ENCODE data around the gene GFAP. TPM values are rescaled to one million over a fixed set of nuclear protein-coding genes. Genes with fewer than 3 reads are reported as not detected.

Gene GFAP
- polyA plus RNA-seq, 1 of the 3 experiments (the other 2 are of a cell fraction) = 0.48 TPM

DNA sequence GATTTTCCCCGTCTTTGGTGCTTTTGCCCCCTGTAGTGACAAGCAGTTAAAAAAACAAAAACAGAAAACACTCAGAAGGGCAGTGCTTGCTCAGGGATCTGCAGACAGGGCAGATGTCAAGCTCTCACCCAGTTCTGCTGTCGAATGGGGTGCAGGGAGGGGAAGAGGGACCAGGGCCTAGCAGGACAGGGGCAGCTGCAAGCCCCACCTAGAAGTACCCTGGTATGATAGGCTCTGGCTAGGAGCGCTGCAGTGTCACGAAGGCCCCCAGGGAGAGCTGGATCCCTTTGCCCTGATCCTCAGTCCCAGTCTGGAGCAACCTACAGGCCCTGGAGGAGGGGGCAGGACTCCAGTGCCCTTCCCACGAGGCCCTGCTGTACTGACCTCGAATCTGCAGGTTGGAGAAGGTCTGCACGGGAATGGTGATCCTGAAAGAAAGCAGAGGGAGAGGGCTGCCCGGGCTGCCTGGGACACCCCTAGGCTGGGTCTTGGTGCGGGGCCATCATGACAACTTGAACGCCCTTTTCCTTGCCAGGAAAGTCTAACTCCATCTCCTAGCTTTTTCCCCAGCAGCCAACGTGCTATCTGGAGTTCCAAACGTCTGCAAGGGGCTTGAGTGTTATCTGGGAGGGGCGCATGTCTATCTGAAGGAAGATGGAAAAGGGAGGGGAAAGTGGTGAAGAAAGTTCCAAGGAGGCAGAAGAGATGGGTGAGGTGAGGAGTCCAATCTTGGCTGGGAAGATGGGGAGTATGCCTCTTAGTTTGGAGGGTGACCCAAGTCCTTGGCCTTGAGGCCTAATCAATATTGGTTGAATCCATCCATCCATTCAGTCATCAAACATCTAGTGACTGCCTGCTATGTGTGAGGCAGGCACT, 4.8 kb downstream of the GFAP start:
- H3K9ac ChIP-seq = peak overlapping the region; percentile 64
- H4K20me1 ChIP-seq (ENCODE audit: insufficient read depth) = no peaks in the 10 kb centered on the region
- peak; percentile 30 for DNase-seq
- TF ChIP-seq EP300 (IDR thresholded peaks at IDR 0.05; ENCODE audit: borderline replicate concordance in 1 of 2, low read depth in 1 of 2, low read length in 1 of 2) = no peak
- TF ChIP-seq TAF1 (IDR thresholded peaks at IDR 0.05; ENCODE audit: borderline replicate concordance, low read depth, low read length) = no peak
- TF ChIP-seq PBX3 (IDR thresholded peaks at IDR 0.05) = no peak
- no peak for TF ChIP-seq FOXJ3 (CRISPR knock-in tag; IDR thresholded peaks at IDR 0.05)
- TF ChIP-seq NFIC (IDR thresholded peaks at IDR 0.05; ENCODE audit: borderline replicate concordance) = no peak
- no peak for TF ChIP-seq RAD21 (IDR thresholded peaks at IDR 0.05; ENCODE audit: low read length)
- no peak for TF ChIP-seq TEAD4 (IDR thresholded peaks at IDR 0.05; ENCODE audit: borderline replicate concordance, insufficient read depth)
- TF ChIP-seq IRF3 (IDR thresholded peaks at IDR 0.05; ENCODE audit: low read depth, low read length) = no peak
- no peak for TF ChIP-seq GATA2 (CRISPR knock-in tag; IDR thresholded peaks at IDR 0.05)
- TF ChIP-seq SIN3A (IDR thresholded peaks at IDR 0.05; ENCODE audit: borderline replicate concordance, low read depth, low read length) = no peak
- no peak for TF ChIP-seq CTCF (IDR thresholded peaks at IDR 0.05)
- TF ChIP-seq MXI1 (IDR thresholded peaks at IDR 0.05; ENCODE audit: low read depth, low read length) = no peak
- ChIA-PET POLR2A (no interaction called here), CTCF (interaction anchor here (0.8 to 7.3 kb wide), 10 partner anchors 9 to 225 kb away, joined by 3 to 79 read pairs (median 4); partner anchors contain the start of gene ACBD4)
- no peaks in the 10 kb centered on the region for H3K9me2 ChIP-seq
- H3K4me3 ChIP-seq (ENCODE audit: low read depth in 2 of 2, low read length in 1 of 2) = no peak overlapping the region
- no peak overlapping the region; the same call in 1 of the 2 replicates for H2AFZ ChIP-seq (ENCODE audit: low read depth)
- peak overlapping the region; percentile 71 for H3K4me2 ChIP-seq
- peak overlapping the region; percentile 17 to 93; a peak in 3 of 4 replicates for H3K27ac ChIP-seq (ENCODE audit: low read depth in 2 of 2, low read length in 1 of 2)
- H3F3A ChIP-seq (replicated peaks; ENCODE audit: insufficient read depth) = peaks cover 27% of the 10 kb centered on the region
- no peaks in the 10 kb centered on the region for H3K79me2 ChIP-seq (ENCODE audit: insufficient read depth)
- no peaks in the 10 kb centered on the region for H3K36me3 ChIP-seq (replicated peaks in 1 of 2; ENCODE audit: control insufficient read depth in 1 of 2, insufficient read depth in 2 of 2, low read length in 1 of 2)
- no peaks in the 10 kb centered on the region for H3K9me3 ChIP-seq
- peaks cover 6 to 26% of the 10 kb centered on the region in 2 experiments; a peak in 3 of 4 replicates for H3K4me1 ChIP-seq (ENCODE audit: control insufficient read depth in 1 of 2, insufficient read depth in 2 of 2, low read depth in 1 of 2, low read length in 1 of 2)
- 90% methylated on average over 12 of the region's 13 CpGs for WGBS (ENCODE audit: low lambda C conversion rate)
- H3K27me3 ChIP-seq (ENCODE audit: insufficient read depth) = no peaks in the 10 kb centered on the region

Measured in SK-N-SH (cell line).